ENCODE data around the gene RBM20.

RBM20 gene

GRCh38 chr10:110880012-110880411 lies 235.9 kb downstream of the RBM20 start:
- H3K9ac ChIP-seq (ENCODE audit: low read length): no peak overlapping the region
- H3K27ac ChIP-seq (ENCODE audit: low read depth, low read length): no peak overlapping the region
- peaks cover 10% of the 10 kb centered on the region for H3K36me3 ChIP-seq (ENCODE audit: insufficient read depth, low read length)
- no peaks in the 10 kb centered on the region for H3K27me3 ChIP-seq (ENCODE audit: control insufficient read depth in 1 of 2, insufficient read depth in 2 of 2, low read length in 2 of 2)
- no peak overlapping the region for H3K4me3 ChIP-seq (ENCODE audit: low read depth in 1 of 2, low read length in 2 of 2)
- peaks cover 20% of the 10 kb centered on the region for H3K4me1 ChIP-seq (ENCODE audit: insufficient read depth, low read length)
- H3K9me3 ChIP-seq (ENCODE audit: low read length): no peaks in the 10 kb centered on the region

GRCh38 chr10:110881247-110881646 lies 237.1 kb downstream of the RBM20 start:
- Histone ChIP-seq H3K9me3 (ENCODE audit: low read length) (no peaks in the 10 kb centered on the region), H3K36me3 (ENCODE audit: insufficient read depth, low read length) (peaks cover 10% of the 10 kb centered on the region), H3K9ac (ENCODE audit: low read length) (no peak overlapping the region), H3K27me3 (ENCODE audit: control insufficient read depth in 1 of 2, insufficient read depth in 2 of 2, low read length in 2 of 2) (no peaks in the 10 kb centered on the region), H3K4me1 (ENCODE audit: insufficient read depth, low read length) (peaks cover 24% of the 10 kb centered on the region), H3K27ac (ENCODE audit: low read depth, low read length) (no peak overlapping the region), H3K4me3 (ENCODE audit: low read depth in 1 of 2, low read length in 2 of 2) (no peak overlapping the region)

- Histone ChIP-seq H3K9me3 (ENCODE audit: low read length) (no peaks in the 10 kb centered on the region), H3K9ac (ENCODE audit: low read length) (no peak overlapping the region), H3K4me1 (ENCODE audit: insufficient read depth, low read length) (peaks cover 29% of the 10 kb centered on the region), H3K4me3 (ENCODE audit: low read depth in 1 of 2, low read length in 2 of 2) (no peak overlapping the region), H3K27me3 (ENCODE audit: control insufficient read depth in 1 of 2, insufficient read depth in 2 of 2, low read length in 2 of 2) (no peaks in the 10 kb centered on the region), H3K27ac (ENCODE audit: low read depth, low read length) (no peak overlapping the region), H3K36me3 (ENCODE audit: insufficient read depth, low read length) (peaks cover 10% of the 10 kb centered on the region)
These were observed 237.8 kb downstream of the RBM20 start for GRCh38 chr10:110881905-110882304.

- H3K27ac ChIP-seq (ENCODE audit: low read depth, low read length): peak overlapping the region; percentile 59
- H3K36me3 ChIP-seq (ENCODE audit: insufficient read depth, low read length): peaks cover 17% of the 10 kb centered on the region
- no peaks in the 10 kb centered on the region for H3K9me3 ChIP-seq (ENCODE audit: low read length)
- H3K27me3 ChIP-seq (ENCODE audit: control insufficient read depth in 1 of 2, insufficient read depth in 2 of 2, low read length in 2 of 2): no peaks in the 10 kb centered on the region
- no peak overlapping the region for H3K9ac ChIP-seq (ENCODE audit: low read length)
- H3K4me3 ChIP-seq (ENCODE audit: low read depth in 1 of 2, low read length in 2 of 2): no peak overlapping the region
- peaks cover 29% of the 10 kb centered on the region for H3K4me1 ChIP-seq (ENCODE audit: insufficient read depth, low read length)
These were observed 239.8 kb downstream of the RBM20 start for GRCh38 chr10:110883924-110884323.

GRCh38 chr10:110885932-110886674 lies 242.0 kb downstream of the RBM20 start:
- no peaks in the 10 kb centered on the region for H3K27me3 ChIP-seq (ENCODE audit: control insufficient read depth in 1 of 2, insufficient read depth in 2 of 2, low read length in 2 of 2)
- no peaks in the 10 kb centered on the region for H3K9me3 ChIP-seq (ENCODE audit: low read length)
- peaks cover 28% of the 10 kb centered on the region for H3K36me3 ChIP-seq (ENCODE audit: insufficient read depth, low read length)
- H3K27ac ChIP-seq (ENCODE audit: low read depth, low read length): peak overlapping the region; percentile 61
- H3K4me3 ChIP-seq (ENCODE audit: low read depth in 1 of 2, low read length in 2 of 2): peak overlapping the region in 1 of 2 donors; percentile 15
- H3K4me1 ChIP-seq (ENCODE audit: insufficient read depth, low read length): peaks cover 12% of the 10 kb centered on the region
- no peak overlapping the region for H3K9ac ChIP-seq (ENCODE audit: low read length)

- no peak overlapping the region for H3K9ac ChIP-seq (ENCODE audit: low read length)
- no peak overlapping the region for H3K27ac ChIP-seq (ENCODE audit: low read depth, low read length)
- peaks cover 12% of the 10 kb centered on the region for H3K4me1 ChIP-seq (ENCODE audit: insufficient read depth, low read length)
- H3K4me3 ChIP-seq (ENCODE audit: low read depth in 1 of 2, low read length in 2 of 2): no peak overlapping the region
- peaks cover 34% of the 10 kb centered on the region for H3K36me3 ChIP-seq (ENCODE audit: insufficient read depth, low read length)
- H3K9me3 ChIP-seq (ENCODE audit: low read length): no peaks in the 10 kb centered on the region
- H3K27me3 ChIP-seq (ENCODE audit: control insufficient read depth in 1 of 2, insufficient read depth in 2 of 2, low read length in 2 of 2): no peaks in the 10 kb centered on the region
These were observed 243.4 kb downstream of the RBM20 start for GRCh38 chr10:110887560-110887959.
